B cell (primary cell): Measurements from ENCODE around the gene HTR2B. TPM values are rescaled to one million over a fixed set of nuclear protein-coding genes. Genes with fewer than 3 reads are reported as not detected.

Experiments
- ATAC-seq: fragments of 200-7000 bp; cut with Tn5 transposase; one replicate; pipeline ENCODE4 v1.10.0; 2021; ENCODE audit warnings: low read depth, mild to moderate bottlenecking, moderate number of reproducible peaks, moderate library complexity
- CTCF ChIA-PET: fragments of 350-600 bp; sonication (Branson Sonifier 250); formaldehyde crosslinking; loops from one replicate; lab custom pipeline; 2021; ENCODE audit warnings: antibody characterized with exemption, inconsistent platforms; lab: Charles Lee
- POLR2A ChIA-PET: fragments of 350-600 bp; sonication (Branson Sonifier 250); formaldehyde crosslinking; loops from one replicate; lab custom pipeline; 2021; ENCODE audit warnings: antibody characterized with exemption; lab: Charles Lee
- DNase-seq: peaks from one replicate; pipeline ENCODE4 v3.0.0; 2013
- H2AFZ ChIP-seq: 2 replicates; pipeline ENCODE4 v1.6.1; 2012; ENCODE audit warnings: mild to moderate bottlenecking, low read depth, low read length; ENCODE audit not compliant: insufficient read depth, poor library complexity, severe bottlenecking
- H3K27ac ChIP-seq, 2 donors: 1 replicate in 1 of 2; 2 replicates in 1 of 2; pipeline ENCODE4 v1.5.1; 2012 to 2013; ENCODE audit warnings: low read length in 2 of 2, mild to moderate bottlenecking in 2 of 2, moderate library complexity in 1 of 2
- H3K27me3 ChIP-seq, 4 experiments: fragments of 200-600 bp in 1 of 4; sonication (generic) in 1 of 4; replicated peaks in 1 of 4; 1 replicate in 2 of 4; 2 replicates in 2 of 4; pipeline versions ENCODE4 v1.6.1 to v1.7.0; 2013 to 2016; ENCODE audit warnings: low read length in 3 of 4, mild to moderate bottlenecking in 2 of 4, mixed read lengths in 1 of 4, moderate library complexity in 1 of 4; ENCODE audit not compliant: insufficient read depth in 4 of 4, control insufficient read depth in 3 of 4; ENCODE audit errors: control extremely low read depth in 1 of 4
- H3K36me3 ChIP-seq, 2 experiments: replicated peaks in 1 of 2; 1 replicate in 1 of 2; 2 replicates in 1 of 2; pipeline versions ENCODE4 v1.6.1 to v1.7.1; 2013; ENCODE audit warnings: low read length in 1 of 2; ENCODE audit not compliant: insufficient read depth in 2 of 2, control insufficient read depth in 1 of 2; ENCODE audit errors: control extremely low read depth in 1 of 2, extremely low read depth in 1 of 2
- H3K4me1 ChIP-seq, 2 donors: fragments of 200-600 bp in 1 of 2; sonication (generic) in 1 of 2; 1 replicate in 1 of 2; 2 replicates in 1 of 2; pipeline versions ENCODE4 v1.5.1 to v1.6.1; 2013 to 2017; ENCODE audit warnings: low read length in 2 of 2; ENCODE audit not compliant: control insufficient read depth in 2 of 2, insufficient read depth in 2 of 2
- H3K4me2 ChIP-seq: replicated peaks from 2 replicates; pipeline ENCODE3; 2012; ENCODE audit warnings: mild to moderate bottlenecking, low read depth, low read length; ENCODE audit not compliant: poor library complexity, severe bottlenecking
- H3K4me3 ChIP-seq, 5 experiments: fragments of 200-600 bp in 1 of 5; sonication (generic) in 1 of 5; 1 replicate in 3 of 5; 2 replicates in 2 of 5; pipeline versions ENCODE4 v1.5.1 to v1.7.0; 2011 to 2016; ENCODE audit warnings: low read length in 4 of 5, mild to moderate bottlenecking in 4 of 5, low read depth in 2 of 5, control low read depth in 1 of 5, moderate library complexity in 1 of 5; ENCODE audit not compliant: insufficient read depth in 1 of 5; ENCODE audit errors: control extremely low read depth in 1 of 5, extremely low read depth in 1 of 5
- H3K79me2 ChIP-seq: fragments of 200-600 bp; sonication (generic); one replicate; pipeline ENCODE4 v1.6.0; 2016; ENCODE audit warnings: low read length; ENCODE audit not compliant: control insufficient read depth, insufficient read depth
- H3K9ac ChIP-seq: fragments of 200-600 bp; sonication (generic); 2 replicates; pipeline ENCODE4 v1.6.1; 2017; ENCODE audit warnings: mild to moderate bottlenecking, low read length, moderate library complexity
- H3K9me3 ChIP-seq, 3 donors: one replicate each; pipeline versions ENCODE4 v1.6.1 to v1.7.1; 2013; ENCODE audit warnings: low read length in 2 of 3; ENCODE audit not compliant: control insufficient read depth in 2 of 3, insufficient read depth in 1 of 3; ENCODE audit errors: control extremely low read depth in 1 of 3
- H4K20me1 ChIP-seq: 2 replicates; pipeline ENCODE4 v1.6.0; 2012; ENCODE audit warnings: mild to moderate bottlenecking, low read length; ENCODE audit not compliant: insufficient read depth, control insufficient read depth, poor library complexity, severe bottlenecking
- H3K27ac Mint-ChIP-seq: one replicate; pipeline ENCODE4 v1.8.0; 2021; ENCODE audit warnings: mixed read lengths
- H3K27me3 Mint-ChIP-seq: one replicate; pipeline ENCODE4 v1.8.0; 2021; ENCODE audit warnings: mixed read lengths
- H3K4me1 Mint-ChIP-seq: one replicate; pipeline ENCODE4 v1.8.0; 2021; ENCODE audit warnings: mixed read lengths
- H3K4me3 Mint-ChIP-seq: one replicate; pipeline ENCODE4 v1.8.0; 2021; ENCODE audit warnings: mixed read lengths
- H3K9me3 Mint-ChIP-seq: one replicate; pipeline ENCODE4 v1.8.0; 2022; ENCODE audit warnings: mixed read lengths; ENCODE audit not compliant: insufficient read depth
- CTCF ChIP-seq: fragments of 200-600 bp; IDR thresholded peaks from one replicate; pipeline ENCODE4 v1.8.0; 2022; ENCODE audit warnings: antibody characterized with exemption, mild to moderate bottlenecking
- EZH2 ChIP-seq: IDR thresholded peaks from 2 replicates; pipeline ENCODE4 v1.6.1; 2012; ENCODE audit warnings: borderline replicate concordance, low read depth, mild to moderate bottlenecking, moderate library complexity, low read length; ENCODE audit not compliant: insufficient read depth, poor library complexity, severe bottlenecking
- WGBS: methylation state at CpG from one replicate; pipeline ENCODE4 v1.1.5; 2013; ENCODE audit warnings: missing lambda C conversion rate; ENCODE audit not compliant: insufficient coverage; 5-methylcytosine and 5-hydroxymethylcytosine counted together
- intact Hi-C: fragments of 100-400 bp; cut with micrococcal nuclease; formaldehyde crosslinking; loops from one replicate; pipeline ENCODE4 v1.10.0; 2022
- polyA minus RNA-seq: library from RNA; depleted of rRNA, polyadenylated mRNA; stranded (reverse); fragments of >200 nt; gene quantifications from 2 replicates; pipeline ENCODE4 v1.2.3, GENCODE V29; 2012
- polyA plus RNA-seq: library from polyadenylated mRNA; depleted of rRNA; stranded (reverse); fragments of >200 nt; gene quantifications from 2 replicates; pipeline ENCODE4 v1.2.3, GENCODE V29; 2012
- total RNA-seq, 2 donors: library from RNA; stranded (reverse); fragments of 120-200 nt in 1 of 2; gene quantifications; 1 replicate in 1 of 2; 2 replicates in 1 of 2; pipeline versions ENCODE4 v1.2.3 to v1.2.4, GENCODE V29; 2013 to 2022

The HTR2B gene
- total RNA-seq (not detected in 2 replicates), polyA plus RNA-seq (not detected in 2 replicates), polyA minus RNA-seq (not detected in 2 replicates)
- total RNA-seq (2013): not detected

GRCh38 chr2:231124838-231125568 lies at the start of gene HTR2B:
Gene HTR2B (minus strand): TSS chr2:231125042. CDS start chr2:231123764, 1,278 bp downstream.
- Histone ChIP-seq H3K36me3 (no peaks in the 10 kb centered on the region), H3K4me3 (no peak within 1 kb of the TSS), H3K4me2 (no peak within 1 kb of the TSS), H3K9ac (no peak within 1 kb of the TSS), H3K4me1 (no peaks in the 10 kb centered on the region), H3K9me3 (no peaks in the 10 kb centered on the region), H3K27me3 (no peaks in the 10 kb centered on the region), H3K27ac (no peak within 1 kb of the TSS), H2AFZ (no peak within 1 kb of the TSS), H3K79me2 (no peaks in the 10 kb centered on the region), H4K20me1 (no peaks in the 10 kb centered on the region)
- Mint-ChIP-seq H3K27me3 (no peaks in the 10 kb centered on the region), H3K4me3 (no peak within 1 kb of the TSS), H3K4me1 (peaks cover 3% of the 10 kb centered on the region), H3K27ac (no peak within 1 kb of the TSS), H3K9me3 (no peaks in the 10 kb centered on the region)
- intact Hi-C loops: no loop called here
- TF ChIP-seq CTCF (no peak), EZH2 (no peak)
- POLR2A ChIA-PET: no interaction called here
- no CpG with 5 or more reads among the region's 5 CpGs for WGBS
- CTCF ChIA-PET: interaction anchor here (1.5 kb wide), 1 partner anchor 21 kb away, joined by 3 read pairs; no protein-coding TSS in a partner anchor
- no peak for ATAC-seq
- no peak for DNase-seq

GRCh38 chr2:231174211-231174651 lies 49.4 kb upstream of the HTR2B start:
- Histone ChIP-seq H3K9me3 (no peaks in the 10 kb centered on the region), H3K36me3 (peaks cover 0 to 25% of the 10 kb centered on the region in 2 experiments), H3K27me3 (no peaks in the 10 kb centered on the region), H3K4me3 (no peak overlapping the region), H3K27ac (no peak overlapping the region), H3K79me2 (no peaks in the 10 kb centered on the region), H3K9ac (no peak overlapping the region), H4K20me1 (no peaks in the 10 kb centered on the region), H3K4me2 (no peak overlapping the region), H2AFZ (no peak overlapping the region), H3K4me1 (peaks cover 0 to 4% of the 10 kb centered on the region in 2 donors)
- H3K9me3 Mint-ChIP-seq: no peaks in the 10 kb centered on the region
- ChIA-PET POLR2A (no interaction called here), CTCF (no interaction called here)
- DNase-seq (no peak), ATAC-seq (no peak)
- H3K4me1 Mint-ChIP-seq: peaks cover 3% of the 10 kb centered on the region
- intact Hi-C loops: no loop called here
- no peak overlapping the region for H3K4me3 Mint-ChIP-seq
- H3K27me3 Mint-ChIP-seq: no peaks in the 10 kb centered on the region
- TF ChIP-seq CTCF: no peak
- WGBS: no CpG with 5 or more reads among the region's 2 CpGs
- no peak overlapping the region for H3K27ac Mint-ChIP-seq
